Heart right ventricle (tissue), 16 donors: ENCODE measurements around the gene STMND1. TPM values are rescaled to one million over a fixed set of nuclear protein-coding genes. Genes with fewer than 3 reads are reported as not detected.
A peak's percentile ranks its signal among the peaks of the same experiment; 100 is the strongest.

Source experiments
- ATAC-seq, 8 donors: fragments of 200-7000 bp; cut with Tn5 transposase; one replicate each; pipeline ENCODE4 v1.9.1; 2020; ENCODE audit warnings: mild to moderate bottlenecking in 8 of 8, moderate library complexity in 8 of 8, moderate number of reproducible peaks in 1 of 8
- DNase-seq, 2 donors: peaks; one replicate each; pipeline ENCODE4 v3.0.0-alpha.2; 2020
- H3K27ac ChIP-seq, 10 donors: fragments of 200-600 bp; sonication (generic) in 2 of 10; one replicate each; pipeline versions ENCODE4 v1.5.0 to v1.8.0; 2020 to 2022; ENCODE audit warnings: mild to moderate bottlenecking in 3 of 10
- H3K27me3 ChIP-seq, 7 donors: fragments of 200-600 bp; one replicate each; pipeline ENCODE4 v1.8.0; 2021 to 2022; ENCODE audit warnings: mild to moderate bottlenecking in 2 of 7
- H3K36me3 ChIP-seq, 9 donors: fragments of 200-600 bp; sonication (generic) in 1 of 9; one replicate each; pipeline versions ENCODE4 v1.5.0 to v1.8.0; 2020 to 2022; ENCODE audit warnings: mild to moderate bottlenecking in 2 of 9
- H3K4me1 ChIP-seq, 9 donors: fragments of 200-600 bp; sonication (generic) in 1 of 9; one replicate each; pipeline versions ENCODE4 v1.5.0 to v1.8.0; 2020 to 2022; ENCODE audit warnings: mild to moderate bottlenecking in 4 of 9
- H3K4me3 ChIP-seq, 10 donors: fragments of 200-600 bp; sonication (generic) in 2 of 10; one replicate each; pipeline versions ENCODE4 v1.5.0 to v1.8.0; 2020 to 2022; ENCODE audit warnings: mild to moderate bottlenecking in 7 of 10, moderate library complexity in 2 of 10
- H3K9me3 ChIP-seq, 11 donors: fragments of 200-600 bp in 10 of 11; sonication (generic) in 2 of 11; one replicate each; pipeline versions ENCODE4 v1.5.0 to v1.8.0; 2013 to 2022; ENCODE audit warnings: mild to moderate bottlenecking in 2 of 11, control low read depth in 1 of 11, moderate library complexity in 1 of 11
- CTCF ChIP-seq, 9 donors: fragments of 200-600 bp; sonication (generic) in 2 of 9; IDR thresholded peaks; one replicate each; pipeline versions ENCODE4 v1.5.0 to v1.8.0; 2021 to 2022; ENCODE audit warnings: antibody characterized with exemption in 9 of 9, mild to moderate bottlenecking in 5 of 9, moderate library complexity in 1 of 9
- WGBS, 2 donors: extraction: QIAGEN DNeasy Blood & Tissue Kit; methylation state at CpG; one replicate each; pipeline ENCODE4 v1.1.7; 2013; ENCODE audit warnings: inconsistent platforms in 1 of 2; 5-methylcytosine and 5-hydroxymethylcytosine counted together
- intact Hi-C, 10 donors: fragments of 100-400 bp; cut with DNase I; formaldehyde crosslinking; loops; one replicate each; pipeline versions ENCODE4 v1.11.1 to v1.14.2; 2022
- polyA plus RNA-seq, 2 donors: library from polyadenylated mRNA; stranded (reverse); fragments of 200-250 nt; gene quantifications; one replicate each; pipeline ENCODE4 v1.2.3, GENCODE V29; 2013
- total RNA-seq, 10 donors: library from RNA; stranded (reverse); fragmentation: NEBNext Ultra II Directional in 3 of 10; extraction: Animal tissue kit (Norgen Biotek cat#: 25700) in 3 of 10; gene quantifications; one replicate each; pipeline versions ENCODE4 v1.2.1 to v1.2.4, GENCODE V29; 2021 to 2023
- donor health status: Arrhythmogenic right ventricular cardiomyopathy.
- donor health status: ischemic (EF 13 %, LVEDD 7.1; RV severe dilation, severe dysfunction).
- donor health status: healthy with polysubstance abuse.
- donor health status: DM: no; HTN: yes; CAD: no.
- donor health status: DM: no; HTN: no; CAD: no.
- donor health status: ischemic (EF 25% LVEDD 6.9; RV normal size, moderate dysfunction).
- donor health status: ischemic (EF 25% LVEDD 5.7; RV mildly dilated, moderate dysfunction).
- donor health status: healthy.
- donor health status: DM: yes; HTN: yes; CAD: no.
- donor health status: Ischemic cardiomyopathy.
- donor health status: ischemic (EF 35%, LVEDD 5.7; RV mildly dilated, moderate dysfunction).
- donor health status: nonischemic (EF 11% LVEDD 7.7; RV severe dilation, severe dysfunction).
- donor health status: DM: yes; HTN: yes; CAD: no.
- donor health status: PGD.
- donor health status: ischemic (EF 29% LVEDD 5.4; RV normal size, mild dysfunction).
- donor health status: nonischemic (EF 23%, LVEDD 6.1; RV moderate dilation, normal function).

STMND1 gene
- total and polyA plus RNA-seq, 12 donors = not detected

DNA sequence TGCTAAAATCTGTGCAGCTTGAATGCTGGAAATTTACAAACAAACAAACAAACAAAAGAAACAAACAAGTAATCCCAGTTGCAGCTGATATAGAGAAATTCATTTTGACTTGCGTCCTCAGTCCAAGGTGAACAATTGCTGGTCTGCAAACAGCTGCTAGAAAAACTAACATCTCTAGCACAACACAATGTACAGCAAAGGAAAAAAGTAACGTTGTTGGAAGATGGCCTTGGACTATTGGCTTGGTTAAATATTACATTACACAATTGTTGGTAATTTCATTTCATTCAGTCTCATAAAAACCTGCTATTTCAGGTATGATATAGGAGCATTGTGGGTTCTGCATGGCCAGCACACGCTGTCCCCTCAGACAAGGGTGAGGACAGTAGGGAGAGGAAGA, 50.0 kb downstream of the STMND1 start:
- whole genome bisulfite sequencing, 2 donors = 84 to 88% methylated on average over 3 of the region's 3 CpGs
- intact Hi-C loops = loop anchor here in 2 of 10 donors (10.0 kb wide), 2 partner anchors 653 to 973 kb away; partner anchors contain the start of gene NHLRC1 (in 1 of the 2)

DNA sequence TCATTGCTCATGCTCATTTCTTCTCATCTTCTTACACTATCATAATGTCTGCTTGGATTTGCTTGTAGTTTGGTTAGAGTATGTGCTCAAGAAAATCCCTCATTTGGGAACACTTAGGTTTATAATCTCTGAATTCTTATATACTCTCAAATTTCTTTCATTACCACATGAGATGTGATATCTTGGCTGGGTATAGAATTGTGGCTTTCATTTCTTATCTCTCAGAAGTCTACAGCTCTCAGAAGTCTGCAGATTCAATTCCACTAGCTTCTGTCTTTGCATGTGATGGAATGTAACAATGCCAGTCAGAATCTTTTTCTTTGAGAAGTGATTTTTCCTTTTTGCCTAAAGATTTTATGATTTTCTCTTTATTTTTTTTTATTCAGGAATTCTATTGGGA, 50.9 kb downstream of the STMND1 start:
- Histone ChIP-seq H3K27ac (no peak overlapping the region), H3K4me3 (no peak overlapping the region), H3K4me1 (no peaks in the 10 kb centered on the region), H3K36me3 (no peaks in the 10 kb centered on the region), H3K9me3 (peaks cover 0 to 18% (median 5%) of the 10 kb centered on the region in 11 donors), H3K27me3 (peaks cover 0 to 2% (median 0%) of the 10 kb centered on the region in 7 donors)
- ATAC-seq (no peak), DNase-seq (no peak)
- intact Hi-C loops = loop anchor here in 2 of 10 donors (10.0 kb wide), 2 partner anchors 652 to 972 kb away; partner anchors contain the start of gene NHLRC1 (in 1 of the 2)
- no peak for TF ChIP-seq CTCF (IDR thresholded peaks at IDR 0.05)

More for the DNA sequence above, 50.0 kb downstream of the STMND1 start:
- no peak for DNase-seq
- H3K4me1 ChIP-seq = no peaks in the 10 kb centered on the region
- no peak for ATAC-seq
- no peak overlapping the region for H3K4me3 ChIP-seq
- no peak overlapping the region for H3K27ac ChIP-seq
- TF ChIP-seq CTCF (IDR thresholded peaks at IDR 0.05) = no peak
- no peaks in the 10 kb centered on the region for H3K36me3 ChIP-seq
- peaks cover 0 to 2% (median 0%) of the 10 kb centered on the region in 7 donors for H3K27me3 ChIP-seq
- H3K9me3 ChIP-seq = peaks cover 0 to 18% (median 5%) of the 10 kb centered on the region in 11 donors

DNA sequence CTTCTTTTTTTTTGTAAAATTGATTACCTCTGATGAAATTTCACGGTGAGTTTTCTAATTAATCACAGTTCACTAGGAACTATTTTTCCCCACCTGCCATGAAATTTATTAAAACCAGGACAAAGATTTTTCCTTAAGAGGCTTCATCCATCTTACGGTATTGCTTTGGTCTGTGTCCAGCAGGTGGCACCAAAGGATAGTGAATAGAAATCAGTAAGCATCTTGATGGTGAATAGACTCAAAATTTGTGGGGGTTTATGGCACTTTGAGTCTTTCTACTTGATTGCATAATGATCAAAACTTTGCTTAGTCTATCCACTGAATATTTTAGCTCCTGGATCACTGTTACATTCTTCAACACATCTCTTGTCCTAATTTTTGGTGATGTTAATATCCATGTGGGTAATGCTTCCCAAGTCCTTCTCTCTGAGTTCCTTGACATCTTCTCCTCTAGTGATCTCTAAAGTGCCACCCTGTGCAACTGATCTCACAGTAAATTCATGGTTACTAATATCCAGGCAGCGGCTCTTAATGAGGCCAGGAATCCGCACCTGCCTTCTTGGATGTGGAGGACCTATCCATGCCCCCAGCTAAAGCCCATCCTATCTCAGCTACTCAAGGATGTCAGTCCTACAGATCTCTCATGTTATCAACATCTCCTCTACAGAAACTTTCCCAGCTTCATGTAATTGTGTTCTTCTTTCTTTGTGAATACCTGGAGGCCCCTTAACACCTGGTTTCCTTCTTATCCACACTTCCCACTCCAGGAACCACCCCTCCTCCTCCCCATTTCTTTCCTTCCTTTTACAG, 54.5 kb downstream of the STMND1 start:
- H3K27me3 ChIP-seq = peaks cover 0 to 10% (median 0%) of the 10 kb centered on the region in 7 donors
- no peak overlapping the region for H3K4me3 ChIP-seq
- ATAC-seq (peak in 4 of 8 donors; percentile 47 to 76 (median 51)), DNase-seq (peak in 1 of 2 donors; percentile 74)
- H3K36me3 ChIP-seq = no peaks in the 10 kb centered on the region
- no peaks in the 10 kb centered on the region for H3K4me1 ChIP-seq
- TF ChIP-seq CTCF (IDR thresholded peaks at IDR 0.05) = peak; percentile 71 to 92 (median 84)
- peaks cover 0 to 18% (median 5%) of the 10 kb centered on the region in 11 donors for H3K9me3 ChIP-seq
- WGBS, 2 donors = 34 to 38% methylated on average over 4 of the region's 4 CpGs
- intact Hi-C loops = loop anchor here in 9 of 10 donors (1.0 to 10.0 kb wide), 13 partner anchors 424 to 968 kb away; partner anchors contain the start of gene NHLRC1 (in 2 of the 9)
- H3K27ac ChIP-seq = no peak overlapping the region

DNA sequence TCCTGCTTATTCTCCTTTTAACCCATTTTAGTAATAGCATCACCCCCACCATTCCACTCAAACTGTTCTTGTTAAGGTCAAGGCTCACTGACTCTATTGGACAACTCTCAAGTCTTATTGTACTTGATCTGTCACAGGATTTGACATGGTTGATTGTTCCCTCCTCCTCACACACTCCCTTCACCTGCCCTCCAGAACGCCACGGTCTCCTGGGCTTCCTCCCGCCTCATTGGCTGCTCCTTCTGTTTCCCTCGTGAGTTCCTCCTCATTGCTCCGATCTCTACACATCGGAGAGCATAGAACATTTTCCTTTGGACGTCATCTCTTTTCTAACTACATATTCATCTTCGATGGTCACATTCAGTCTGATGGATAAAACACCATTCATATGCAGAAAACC, 55.1 kb downstream of the STMND1 start:
- Histone ChIP-seq H3K4me3 (no peak overlapping the region), H3K4me1 (no peaks in the 10 kb centered on the region), H3K9me3 (peaks cover 0 to 16% (median 5%) of the 10 kb centered on the region in 11 donors), H3K27ac (no peak overlapping the region), H3K27me3 (peaks cover 0 to 10% (median 0%) of the 10 kb centered on the region in 7 donors), H3K36me3 (no peaks in the 10 kb centered on the region)
- TF ChIP-seq CTCF (IDR thresholded peaks at IDR 0.05) = no peak
- ATAC-seq = no peak
- 71 to 76% methylated on average over 8 of the region's 8 CpGs for WGBS, 2 donors
- DNase-seq = no peak
- intact Hi-C loops = loop anchor here in 9 of 10 donors (1.0 to 10.0 kb wide), 13 partner anchors 424 to 968 kb away; partner anchors contain the start of gene NHLRC1 (in 2 of the 9)
